Activated naive CD8-positive, alpha-beta T cell treated with anti-CD3 and anti-CD28 coated beads for 36 hours (primary cell): ENCODE data around the gene NUDT6. TPM values are rescaled to one million over a fixed set of nuclear protein-coding genes. Genes with fewer than 3 reads are reported as not detected.

ENCODE experiments used
- DNase-seq: peaks from one replicate; pipeline ENCODE4 v3.0.0; 2021
- H3K27ac Mint-ChIP-seq: one replicate; pipeline ENCODE4 v1.8.0; 2022; ENCODE audit warnings: mild to moderate bottlenecking, moderate library complexity, mixed read lengths
- H3K27me3 Mint-ChIP-seq: one replicate; pipeline ENCODE4 v1.8.0; 2022; ENCODE audit warnings: mild to moderate bottlenecking, mixed read lengths
- H3K36me3 Mint-ChIP-seq: one replicate; pipeline ENCODE4 v1.8.0; 2021; ENCODE audit warnings: mild to moderate bottlenecking, mixed read lengths
- H3K4me1 Mint-ChIP-seq: one replicate; pipeline ENCODE4 v1.8.0; 2021; ENCODE audit warnings: mixed read lengths
- H3K4me3 Mint-ChIP-seq: one replicate; pipeline ENCODE4 v1.8.0; 2022; ENCODE audit warnings: mild to moderate bottlenecking, moderate library complexity, mixed read lengths
- H3K9me3 Mint-ChIP-seq: one replicate; pipeline ENCODE4 v1.8.0; 2022; ENCODE audit warnings: mixed read lengths
- total RNA-seq, 2 experiments: library from RNA; stranded (reverse); gene quantifications; one replicate each; pipeline ENCODE4 v1.2.3, GENCODE V29; 2021

Gene NUDT6
- total RNA-seq, 2 experiments from 2014 or later: 5.8 to 6.8 TPM

DNA sequence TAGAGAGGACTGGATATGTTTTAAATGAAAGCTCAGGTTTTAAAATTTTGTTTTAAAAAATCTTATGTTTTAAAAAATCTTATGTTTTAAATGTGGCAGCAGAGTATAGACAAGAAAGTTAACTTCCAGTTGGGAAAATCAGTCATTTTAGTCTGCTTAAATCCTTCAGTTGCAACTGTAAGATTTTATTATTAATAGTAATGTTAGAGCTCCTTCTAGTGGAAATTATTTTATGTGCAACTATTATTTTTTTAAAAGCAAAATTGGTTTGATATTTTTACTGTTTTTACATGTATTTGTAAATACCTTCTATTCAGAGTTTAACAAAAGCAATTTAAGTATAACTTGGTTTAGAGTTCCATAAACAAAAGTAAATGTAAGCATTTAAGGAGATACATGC, 8.5 kb upstream of the NUDT6 start:
- no peak for DNase-seq
- no peak overlapping the region for H3K4me3 Mint-ChIP-seq
- H3K27me3 Mint-ChIP-seq: no peaks in the 10 kb centered on the region
- H3K36me3 Mint-ChIP-seq: peaks cover 17% of the 10 kb centered on the region
- H3K4me1 Mint-ChIP-seq: peaks cover 7% of the 10 kb centered on the region
- no peaks in the 10 kb centered on the region for H3K9me3 Mint-ChIP-seq
- H3K27ac Mint-ChIP-seq: no peak overlapping the region

DNA sequence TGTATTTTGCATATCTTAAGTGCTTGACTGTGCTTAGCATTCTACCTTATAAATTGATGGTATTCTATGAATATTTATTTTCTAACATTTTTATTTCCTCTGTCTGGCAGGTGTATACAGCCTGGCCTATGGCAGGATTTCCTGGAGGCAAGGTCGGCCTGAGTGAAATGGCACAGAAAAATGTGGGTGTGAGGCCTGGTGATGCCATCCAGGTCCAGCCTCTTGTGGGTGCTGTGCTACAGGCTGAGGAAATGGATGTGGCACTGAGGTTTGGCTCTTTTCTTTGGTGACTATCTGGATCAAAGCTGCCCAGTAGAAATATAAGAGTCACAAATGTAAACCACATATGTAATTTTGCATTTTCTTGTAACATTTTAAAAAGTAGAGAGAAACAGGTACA, 6.5 kb upstream of the NUDT6 start:
- no peaks in the 10 kb centered on the region for H3K27me3 Mint-ChIP-seq
- DNase-seq: no peak
- peaks cover 7% of the 10 kb centered on the region for H3K4me1 Mint-ChIP-seq
- H3K36me3 Mint-ChIP-seq: peaks cover 6% of the 10 kb centered on the region
- no peaks in the 10 kb centered on the region for H3K9me3 Mint-ChIP-seq
- H3K4me3 Mint-ChIP-seq: no peak overlapping the region
- H3K27ac Mint-ChIP-seq: no peak overlapping the region

DNA sequence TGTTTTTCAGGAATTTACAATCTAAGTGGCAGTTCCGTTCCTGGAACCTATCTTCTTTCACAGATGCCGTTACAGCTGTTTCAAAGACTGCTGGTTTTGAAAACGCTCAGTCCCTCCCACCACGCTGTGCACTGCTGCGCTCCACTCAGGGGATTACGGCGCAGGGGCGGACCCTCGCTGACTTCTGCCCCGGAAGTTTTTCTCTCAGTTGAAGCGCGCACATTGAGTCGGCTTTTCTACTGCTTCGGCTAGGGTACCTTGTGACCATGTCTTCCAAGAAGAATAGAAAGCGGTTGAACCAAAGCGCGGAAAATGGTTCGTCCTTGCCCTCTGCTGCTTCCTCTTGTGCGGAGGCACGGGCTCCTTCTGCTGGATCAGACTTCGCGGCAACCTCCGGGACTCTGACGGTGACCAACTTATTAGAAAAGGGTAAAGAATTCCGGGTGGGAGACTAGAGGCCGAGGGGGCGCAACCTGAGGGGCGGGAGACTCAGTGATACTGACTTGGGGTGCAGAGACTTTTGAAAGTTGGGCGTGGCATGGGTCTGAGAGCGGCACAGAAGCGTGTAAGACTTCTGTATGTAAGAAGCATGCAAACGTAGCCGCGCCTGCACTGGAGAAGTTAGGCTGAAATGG, 597 bp upstream of the NUDT6 start:
- Mint-ChIP-seq H3K9me3 (no peaks in the 10 kb centered on the region), H3K27ac (peak overlapping the region; percentile 96), H3K4me1 (peaks cover 10% of the 10 kb centered on the region), H3K36me3 (peaks cover 2% of the 10 kb centered on the region), H3K4me3 (peak overlapping the region; percentile 98), H3K27me3 (no peaks in the 10 kb centered on the region)
- DNase-seq: peak; percentile 87

DNA sequence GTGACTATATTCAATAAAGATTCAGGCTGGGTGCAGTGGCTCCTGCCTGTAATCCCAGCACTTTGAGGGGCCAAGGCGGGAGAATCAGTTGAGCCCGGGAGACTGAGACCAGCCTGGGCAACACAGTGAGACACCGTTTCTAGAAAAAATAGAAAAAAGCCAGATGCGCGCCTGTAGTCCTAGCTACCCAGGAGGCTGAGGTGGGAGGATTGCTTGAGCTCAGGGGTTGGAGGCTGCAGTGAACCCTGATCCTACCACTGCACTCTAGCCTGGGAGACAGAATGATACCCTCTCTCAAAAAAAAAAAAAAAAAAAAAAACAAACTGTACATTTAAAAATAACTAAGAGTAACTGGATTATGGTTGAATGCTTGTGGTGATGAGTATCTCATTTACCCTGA, 1.1 kb downstream of the NUDT6 start:
- no peak for DNase-seq
- no peaks in the 10 kb centered on the region for H3K27me3 Mint-ChIP-seq
- no peak overlapping the region for H3K27ac Mint-ChIP-seq
- peak overlapping the region; percentile 44 for H3K4me3 Mint-ChIP-seq
- H3K36me3 Mint-ChIP-seq: peaks cover 2% of the 10 kb centered on the region
- H3K4me1 Mint-ChIP-seq: peaks cover 3% of the 10 kb centered on the region
- H3K9me3 Mint-ChIP-seq: no peaks in the 10 kb centered on the region

DNA sequence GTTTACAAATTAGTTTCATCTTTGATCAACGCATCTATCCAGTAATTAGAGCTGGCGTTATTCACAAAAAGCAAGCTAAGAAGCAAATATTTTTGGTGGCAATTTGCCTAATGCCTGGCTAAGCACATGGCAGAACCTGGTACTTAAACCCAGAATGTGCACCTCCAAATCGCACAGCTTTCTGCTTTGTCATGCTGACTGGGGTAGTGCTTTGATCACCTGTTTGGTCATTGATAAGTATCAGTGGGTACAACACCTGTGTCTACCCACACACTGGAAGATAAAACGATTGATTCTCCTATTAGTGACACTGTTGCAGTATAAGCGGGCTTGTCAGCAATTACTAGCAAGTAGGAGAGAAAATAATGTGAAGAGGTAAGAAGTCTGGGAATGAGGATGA, 1.9 kb downstream of the NUDT6 start:
- Mint-ChIP-seq H3K4me1 (peaks cover 3% of the 10 kb centered on the region), H3K36me3 (peaks cover 2% of the 10 kb centered on the region), H3K9me3 (no peaks in the 10 kb centered on the region), H3K4me3 (no peak overlapping the region), H3K27ac (no peak overlapping the region), H3K27me3 (no peaks in the 10 kb centered on the region)
- no peak for DNase-seq

GRCh38 chr4:122917731-122918130, 4.7 kb downstream of the NUDT6 start:
- Mint-ChIP-seq H3K4me1 (peaks cover 3% of the 10 kb centered on the region), H3K27me3 (no peaks in the 10 kb centered on the region), H3K27ac (no peak overlapping the region), H3K4me3 (no peak overlapping the region), H3K36me3 (peaks cover 2% of the 10 kb centered on the region), H3K9me3 (no peaks in the 10 kb centered on the region)
- DNase-seq: no peak

GRCh38 chr4:122914938-122915337, 7.5 kb downstream of the NUDT6 start:
- Mint-ChIP-seq H3K27me3 (no peaks in the 10 kb centered on the region), H3K27ac (no peak overlapping the region), H3K4me1 (no peaks in the 10 kb centered on the region), H3K36me3 (peaks cover 3% of the 10 kb centered on the region), H3K9me3 (no peaks in the 10 kb centered on the region), H3K4me3 (no peak overlapping the region)
- no peak for DNase-seq

DNA sequence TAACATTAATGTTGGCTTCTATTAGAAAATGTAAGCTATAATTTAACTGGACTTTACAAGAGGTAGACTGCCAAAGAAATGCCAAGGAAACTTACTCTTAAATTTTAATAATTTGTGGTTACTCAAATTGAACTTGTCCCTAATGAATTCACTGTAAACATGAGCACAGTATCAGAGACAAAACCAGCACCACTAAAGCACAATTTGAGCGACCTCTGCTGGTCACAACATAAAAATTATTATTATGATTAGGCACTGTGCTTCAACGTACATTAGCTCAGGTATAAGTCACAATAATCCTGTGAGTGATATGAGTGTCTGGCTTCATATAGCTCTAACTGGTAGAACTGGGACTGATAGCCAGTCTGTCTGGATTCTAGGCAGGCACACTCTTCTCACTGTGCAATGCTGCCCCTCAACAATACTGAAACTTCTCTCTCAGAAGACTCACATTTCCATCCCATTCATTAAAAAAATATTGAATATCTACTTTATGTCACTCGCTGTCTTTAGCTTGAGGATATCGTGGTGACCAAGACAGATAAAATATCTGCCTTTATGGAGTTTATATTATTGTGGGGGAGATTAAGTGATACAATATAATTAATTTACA, 8.0 kb downstream of the NUDT6 start:
- Mint-ChIP-seq H3K27me3 (no peaks in the 10 kb centered on the region), H3K36me3 (peaks cover 3% of the 10 kb centered on the region), H3K4me3 (no peak overlapping the region)

DNA sequence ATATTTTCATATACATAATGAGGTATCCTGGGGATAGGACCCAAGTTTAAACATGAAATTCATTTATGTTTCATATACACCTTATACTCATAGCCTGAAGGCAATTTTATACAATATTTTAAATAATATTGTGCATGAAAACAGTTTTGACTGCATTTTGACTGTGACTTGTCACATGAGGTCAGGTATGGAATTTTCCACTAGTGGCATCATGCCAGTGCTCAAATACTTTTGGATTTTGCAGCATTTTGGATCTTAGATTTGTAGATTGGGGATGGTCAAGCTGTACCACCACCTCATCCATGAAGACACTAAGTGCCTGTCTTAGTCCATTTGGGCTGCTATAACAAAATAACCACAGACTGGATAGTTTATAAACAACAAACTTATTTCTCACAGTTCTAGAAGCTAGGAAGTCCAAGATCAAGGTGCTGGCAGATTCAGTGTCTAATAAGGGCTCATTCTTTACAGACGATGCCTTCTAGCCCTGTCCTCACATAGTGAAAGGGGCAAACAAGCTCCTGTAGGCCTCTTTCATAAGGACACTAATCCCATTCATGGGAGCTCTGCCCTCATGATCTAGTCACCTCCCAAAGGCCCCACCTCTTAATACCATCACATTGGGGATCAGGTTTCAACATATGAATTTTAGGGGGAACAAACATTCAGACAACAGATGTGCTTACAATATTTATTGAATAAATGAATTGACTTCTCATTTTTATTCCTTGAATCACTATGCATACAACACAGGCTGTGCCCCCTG, 9.4 kb downstream of the NUDT6 start:
- H3K9me3 Mint-ChIP-seq: no peaks in the 10 kb centered on the region
- no peak overlapping the region for H3K4me3 Mint-ChIP-seq
- no peaks in the 10 kb centered on the region for H3K4me1 Mint-ChIP-seq
- no peak for DNase-seq
- no peak overlapping the region for H3K27ac Mint-ChIP-seq
- no peaks in the 10 kb centered on the region for H3K27me3 Mint-ChIP-seq
- H3K36me3 Mint-ChIP-seq: peaks cover 5% of the 10 kb centered on the region

More for the DNA sequence above, 8.0 kb downstream of the NUDT6 start:
- no peak overlapping the region for H3K27ac Mint-ChIP-seq
- DNase-seq: no peak
- no peaks in the 10 kb centered on the region for H3K9me3 Mint-ChIP-seq
- H3K4me1 Mint-ChIP-seq: no peaks in the 10 kb centered on the region

DNA sequence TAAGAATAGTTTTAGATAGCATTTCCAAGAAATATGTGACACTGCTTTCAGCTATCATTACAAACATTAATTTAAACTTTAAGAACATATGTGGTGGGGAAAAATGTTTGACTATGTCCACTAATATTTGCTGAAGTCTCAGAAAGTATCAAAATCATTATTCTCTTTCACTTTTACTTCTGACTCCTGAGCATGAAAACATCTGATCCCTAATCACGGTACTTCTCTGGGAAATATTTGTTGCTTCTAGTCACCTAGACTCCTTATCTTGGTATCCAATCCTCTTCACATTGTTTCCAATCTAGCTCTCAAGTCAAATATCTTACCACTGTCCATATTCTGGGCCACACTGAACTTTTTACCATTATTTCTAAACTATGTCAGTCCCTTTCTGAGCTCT, 10.8 kb downstream of the NUDT6 start:
- Mint-ChIP-seq H3K27me3 (no peaks in the 10 kb centered on the region), H3K4me3 (no peak overlapping the region), H3K4me1 (no peaks in the 10 kb centered on the region), H3K9me3 (no peaks in the 10 kb centered on the region), H3K27ac (no peak overlapping the region), H3K36me3 (peaks cover 5% of the 10 kb centered on the region)
- DNase-seq: no peak

GRCh38 chr4:122909683-122910082, 12.7 kb downstream of the NUDT6 start:
- no peaks in the 10 kb centered on the region for H3K9me3 Mint-ChIP-seq
- H3K36me3 Mint-ChIP-seq: peaks cover 5% of the 10 kb centered on the region
- no peak for DNase-seq
- no peaks in the 10 kb centered on the region for H3K4me1 Mint-ChIP-seq
- no peak overlapping the region for H3K27ac Mint-ChIP-seq
- no peak overlapping the region for H3K4me3 Mint-ChIP-seq
- H3K27me3 Mint-ChIP-seq: no peaks in the 10 kb centered on the region

DNA sequence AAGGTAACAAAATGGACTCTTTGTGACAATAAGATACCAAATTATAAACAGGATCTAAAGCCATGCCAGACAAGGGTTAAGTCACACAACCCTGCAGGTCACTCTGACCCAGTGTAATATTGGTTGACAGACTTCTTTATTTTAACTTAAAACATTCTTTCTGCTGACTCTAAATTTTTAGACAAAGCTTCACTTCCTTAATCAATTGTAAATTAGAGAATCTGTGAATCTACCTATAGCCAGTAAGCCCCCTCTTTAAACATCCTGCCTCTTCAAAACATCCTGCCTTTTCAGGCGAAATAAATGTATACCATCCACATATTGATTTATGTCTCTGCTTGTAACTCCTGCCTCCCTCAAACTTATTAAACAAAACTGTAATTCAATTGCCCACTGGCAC, 14.2 kb downstream of the NUDT6 start:
- H3K4me3 Mint-ChIP-seq: no peak overlapping the region
- H3K9me3 Mint-ChIP-seq: no peaks in the 10 kb centered on the region
- DNase-seq: no peak
- H3K36me3 Mint-ChIP-seq: peaks cover 5% of the 10 kb centered on the region
- H3K27ac Mint-ChIP-seq: no peak overlapping the region
- H3K4me1 Mint-ChIP-seq: no peaks in the 10 kb centered on the region
- no peaks in the 10 kb centered on the region for H3K27me3 Mint-ChIP-seq

- H3K4me3 Mint-ChIP-seq: no peak overlapping the region
- H3K9me3 Mint-ChIP-seq: no peaks in the 10 kb centered on the region
- peaks cover 6% of the 10 kb centered on the region for H3K36me3 Mint-ChIP-seq
- no peak for DNase-seq
- H3K27ac Mint-ChIP-seq: no peak overlapping the region
- no peaks in the 10 kb centered on the region for H3K4me1 Mint-ChIP-seq
- no peaks in the 10 kb centered on the region for H3K27me3 Mint-ChIP-seq
Observed at GRCh38 chr4:122906859-122907305, 15.5 kb downstream of the NUDT6 start.

GRCh38 chr4:122903766-122904288, 18.6 kb downstream of the NUDT6 start:
- Mint-ChIP-seq H3K4me3 (no peak overlapping the region), H3K27ac (no peak overlapping the region), H3K27me3 (no peaks in the 10 kb centered on the region), H3K9me3 (no peaks in the 10 kb centered on the region), H3K36me3 (peaks cover 4% of the 10 kb centered on the region), H3K4me1 (no peaks in the 10 kb centered on the region)
- DNase-seq: no peak

DNA sequence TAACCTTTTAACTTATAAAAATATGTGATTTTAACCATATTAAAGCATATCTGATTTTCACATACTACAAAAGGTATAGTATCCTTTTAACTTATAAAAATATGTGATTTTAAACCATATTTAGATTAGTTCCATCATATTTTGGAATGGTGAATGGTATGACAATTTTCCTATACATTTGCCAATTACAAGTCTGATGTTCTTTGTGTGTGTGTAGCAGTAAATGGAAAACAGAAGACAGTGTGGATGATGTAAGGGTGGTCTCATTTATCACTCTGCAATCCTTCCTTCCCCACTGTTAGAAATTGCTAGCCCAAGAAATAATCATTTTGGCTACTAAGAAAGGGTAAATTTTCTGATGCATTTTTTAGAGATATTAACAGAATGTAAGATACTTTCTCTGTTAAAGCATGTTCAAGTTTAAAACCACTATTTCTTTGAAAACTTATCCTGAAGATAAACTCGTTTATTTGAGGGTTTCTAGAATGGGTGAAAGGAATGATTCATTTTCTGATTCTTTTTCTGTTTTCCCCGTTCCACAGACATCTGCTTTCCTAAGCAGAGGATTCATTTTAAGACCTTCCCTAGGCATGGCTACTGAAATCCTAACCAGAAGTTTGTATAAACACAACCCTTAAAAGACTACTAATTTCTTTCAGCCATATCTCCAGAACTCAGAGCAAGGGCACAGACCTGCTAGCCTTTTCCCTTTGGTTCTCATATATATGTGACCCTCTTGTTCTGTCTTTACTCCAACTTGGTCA, 21.0 kb downstream of the NUDT6 start:
- H3K4me1 Mint-ChIP-seq: no peaks in the 10 kb centered on the region
- H3K36me3 Mint-ChIP-seq: peaks cover 3% of the 10 kb centered on the region

More for the DNA sequence above, 21.0 kb downstream of the NUDT6 start:
- H3K9me3 Mint-ChIP-seq: no peaks in the 10 kb centered on the region
- no peak overlapping the region for H3K4me3 Mint-ChIP-seq
- no peak overlapping the region for H3K27ac Mint-ChIP-seq
- DNase-seq: no peak
- no peaks in the 10 kb centered on the region for H3K27me3 Mint-ChIP-seq
